HG03095 (cell line): ENCODE results near the gene TOX2.
A peak's percentile ranks its signal among the peaks of the same experiment; 100 is the strongest.

Experiments
- ATAC-seq: cut with Tn5 transposase; IDR thresholded peaks from one replicate; pipeline ENCODE4 v1.9.1; 2021; ENCODE audit warnings: moderate library complexity; ENCODE audit not compliant: unreplicated experiment

Gene TOX2

DNA sequence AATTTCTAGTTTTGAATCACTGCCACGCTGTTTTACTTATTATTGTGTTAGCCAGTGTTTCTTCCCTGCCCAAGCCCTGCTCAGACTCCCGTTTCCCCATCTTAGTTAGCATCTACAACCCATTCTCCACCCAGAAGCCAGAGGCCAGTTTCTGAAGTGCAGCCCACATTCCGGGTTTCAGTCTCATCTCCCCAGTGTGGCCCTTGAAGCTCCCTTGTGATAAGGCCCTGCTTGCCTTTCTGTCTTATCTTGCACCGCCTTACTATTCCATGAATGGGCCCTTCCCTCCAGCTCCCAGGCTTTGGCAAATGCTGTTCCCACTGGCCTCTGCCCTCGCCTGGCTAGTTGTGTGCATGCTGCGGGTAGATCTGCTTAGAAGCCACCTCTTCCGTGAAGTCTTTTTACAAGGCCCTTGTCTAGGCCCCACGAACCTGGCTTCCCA, 41.1 kb downstream of the TOX2 start:
- peak; percentile 5 for ATAC-seq

- no peak for ATAC-seq
Observed at GRCh38 chr20:43957392-43957791, 42.7 kb downstream of the TOX2 start.

DNA sequence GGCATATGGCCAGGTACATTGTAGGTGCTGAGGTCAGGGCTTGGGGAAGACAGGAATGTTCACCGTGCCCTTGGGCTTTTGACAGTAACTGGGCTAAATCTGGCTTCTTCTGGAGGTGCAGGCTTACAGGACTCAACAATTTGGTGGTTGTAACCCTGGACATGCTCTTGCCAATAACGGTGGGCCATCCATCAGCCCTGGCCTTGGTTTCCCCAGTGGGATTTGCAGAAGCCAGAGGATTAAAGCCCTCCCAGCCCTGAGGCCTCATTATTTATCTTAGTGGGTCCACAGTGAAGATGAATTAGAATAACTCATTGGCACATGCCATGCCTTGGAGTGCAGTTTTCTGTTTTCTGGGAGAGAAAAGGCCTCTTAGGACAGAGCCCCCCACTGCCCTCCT, 44.0 kb downstream of the TOX2 start:
- ATAC-seq: no peak

GRCh38 chr20:43959079-43959919, 44.6 kb downstream of the TOX2 start:
- no peak for ATAC-seq

DNA sequence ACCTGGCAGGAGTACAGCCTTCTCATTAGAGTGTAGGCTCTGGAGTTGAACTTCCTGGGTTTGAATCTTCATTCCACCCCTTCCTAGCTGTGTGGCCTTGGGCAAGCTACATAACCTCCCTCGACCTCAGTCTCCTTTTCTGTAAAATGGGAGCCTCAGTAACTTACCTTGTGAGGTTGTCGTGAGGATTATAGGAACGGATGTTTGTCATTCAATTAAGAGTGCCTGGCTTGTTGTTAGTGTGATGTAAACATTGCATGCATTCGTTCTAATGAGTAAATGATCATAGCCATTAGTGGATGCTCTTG, 45.2 kb downstream of the TOX2 start:
- no peak for ATAC-seq

- no peak for ATAC-seq
Observed at GRCh38 chr20:43960231-43960630, 45.6 kb downstream of the TOX2 start.

DNA sequence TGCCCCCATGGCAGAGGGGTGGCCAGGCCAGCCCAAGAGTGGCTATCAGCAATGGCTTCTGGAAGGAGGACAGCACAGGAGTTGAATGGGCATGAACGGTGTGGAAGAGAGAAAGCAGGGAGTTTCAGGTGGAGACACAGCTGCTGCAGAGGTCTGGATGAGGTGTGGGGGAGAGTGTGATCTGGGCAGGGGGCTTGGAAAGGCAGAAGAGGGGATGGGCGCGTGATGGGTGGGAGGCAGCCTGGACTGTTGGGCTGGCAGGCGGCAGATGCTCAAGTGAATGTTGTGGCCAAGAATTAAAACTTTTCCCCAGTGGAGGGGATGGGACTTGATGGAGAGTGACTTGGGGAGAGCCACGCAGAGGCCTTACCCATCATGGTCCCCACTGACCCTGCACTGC, 46.5 kb downstream of the TOX2 start:
- ATAC-seq: no peak

DNA sequence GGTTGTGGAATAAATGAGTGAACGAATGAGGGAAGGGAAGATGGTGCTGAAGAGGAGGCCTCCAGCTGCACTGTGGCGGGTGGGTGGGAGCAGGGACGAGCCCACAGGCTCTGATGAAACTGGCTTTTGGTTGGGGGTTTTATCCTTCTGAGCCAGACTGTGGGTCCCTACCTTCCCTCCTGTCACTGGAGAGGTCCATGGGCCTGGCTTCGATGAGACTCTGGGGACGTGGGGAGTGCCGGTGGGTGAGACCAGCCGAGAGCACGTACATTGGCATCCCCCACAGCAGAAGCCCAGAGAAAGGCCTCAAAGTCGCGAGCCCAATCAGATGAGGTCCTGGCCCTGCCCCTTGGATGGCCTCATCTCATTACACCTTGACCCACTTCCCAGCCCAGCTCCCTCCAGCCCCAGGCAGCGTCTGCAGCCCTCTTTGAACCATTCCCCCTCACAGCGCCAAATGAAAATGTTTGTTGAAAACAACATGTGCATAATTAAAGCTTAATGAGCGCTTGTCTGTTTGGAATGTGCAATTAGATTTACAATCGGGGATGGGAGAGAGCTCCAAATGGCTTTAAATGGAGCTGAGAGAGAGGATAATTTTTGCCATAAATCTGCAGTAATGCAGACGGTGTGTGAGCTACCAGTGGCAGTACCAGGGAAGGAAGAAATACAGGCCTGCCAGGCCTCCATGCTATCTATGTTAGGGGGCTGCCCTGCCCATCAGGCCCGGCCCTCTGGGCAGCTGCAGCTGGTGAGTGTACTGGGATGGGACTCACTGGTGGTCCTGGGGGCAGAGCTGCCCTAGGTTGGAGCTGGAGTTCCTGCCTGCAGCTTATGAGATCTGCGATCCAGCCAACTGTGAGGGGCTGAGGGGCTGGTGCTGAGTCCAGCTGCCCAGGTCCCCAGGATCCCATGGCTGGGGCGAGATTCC, 47.2 kb downstream of the TOX2 start:
- ATAC-seq: no peak

GRCh38 chr20:43962530-43962929, 47.9 kb downstream of the TOX2 start:
- no peak for ATAC-seq

DNA sequence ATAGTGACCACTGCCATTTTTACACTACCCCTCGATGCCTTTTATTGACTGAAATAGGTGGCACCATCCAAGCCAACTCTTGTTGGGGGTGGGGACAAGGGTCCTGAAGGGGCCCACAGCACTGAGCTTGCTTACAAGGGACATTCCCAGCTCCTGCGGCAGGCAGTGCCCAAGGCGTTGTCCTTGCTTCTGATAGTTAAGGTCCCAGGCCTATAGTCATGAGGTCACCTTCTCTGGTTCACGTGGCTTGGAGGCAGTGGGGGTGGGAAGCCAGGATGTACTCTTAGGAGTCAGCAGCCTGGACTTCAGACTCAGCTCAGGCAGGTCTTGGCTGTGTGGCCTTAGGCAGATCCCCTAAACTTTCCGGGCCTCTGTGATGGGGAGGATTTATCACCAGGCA, 48.6 kb downstream of the TOX2 start:
- no peak for ATAC-seq

DNA sequence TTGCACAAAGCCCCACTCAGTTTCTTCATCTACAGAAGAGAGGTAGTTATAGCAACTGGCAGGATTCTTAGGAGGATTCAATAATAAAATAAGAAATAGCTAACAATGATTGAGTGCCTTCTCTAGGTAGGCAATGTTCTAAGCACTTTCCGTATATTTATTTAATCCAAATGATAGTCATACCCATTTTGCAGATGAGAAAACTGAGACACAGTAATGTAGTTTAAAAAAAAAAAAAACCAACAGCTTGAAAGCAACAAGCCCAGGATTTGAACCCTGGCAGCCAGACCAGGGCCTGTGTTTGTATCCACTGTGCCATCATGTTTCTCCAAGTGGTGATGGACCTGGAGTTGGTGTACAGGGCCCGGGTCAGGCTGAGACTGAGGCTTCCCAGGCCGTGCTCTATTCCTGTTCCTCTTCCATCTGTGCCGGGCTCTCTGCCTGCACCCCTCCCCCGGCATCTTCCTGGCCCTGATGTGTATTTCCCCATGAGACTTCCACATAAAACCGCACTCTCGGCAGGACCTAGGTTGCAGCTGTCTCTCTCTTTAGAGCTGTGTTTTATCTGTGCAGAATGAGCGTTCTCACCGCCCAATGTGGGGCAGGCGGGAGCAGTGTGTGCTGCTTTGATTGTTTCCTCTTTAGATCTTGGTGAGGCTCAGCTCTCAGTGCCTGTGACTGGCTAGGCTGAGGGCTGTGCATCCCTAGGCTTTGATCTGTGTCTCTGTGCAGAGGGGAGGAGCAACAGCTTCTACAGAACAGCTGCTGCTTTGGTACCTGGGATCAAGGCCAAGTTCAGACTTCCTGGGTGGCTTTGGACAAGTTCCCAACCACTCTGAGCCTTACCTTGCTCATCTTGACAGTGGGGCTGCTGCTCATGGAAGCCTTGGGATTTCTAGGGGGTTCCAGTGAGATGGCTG, 49.5 kb downstream of the TOX2 start:
- peak; percentile 55 for ATAC-seq

GRCh38 chr20:43968341-43969000, 53.8 kb downstream of the TOX2 start:
- no peak for ATAC-seq

- ATAC-seq: no peak
Observed at GRCh38 chr20:43969028-43969447, 54.4 kb downstream of the TOX2 start.

DNA sequence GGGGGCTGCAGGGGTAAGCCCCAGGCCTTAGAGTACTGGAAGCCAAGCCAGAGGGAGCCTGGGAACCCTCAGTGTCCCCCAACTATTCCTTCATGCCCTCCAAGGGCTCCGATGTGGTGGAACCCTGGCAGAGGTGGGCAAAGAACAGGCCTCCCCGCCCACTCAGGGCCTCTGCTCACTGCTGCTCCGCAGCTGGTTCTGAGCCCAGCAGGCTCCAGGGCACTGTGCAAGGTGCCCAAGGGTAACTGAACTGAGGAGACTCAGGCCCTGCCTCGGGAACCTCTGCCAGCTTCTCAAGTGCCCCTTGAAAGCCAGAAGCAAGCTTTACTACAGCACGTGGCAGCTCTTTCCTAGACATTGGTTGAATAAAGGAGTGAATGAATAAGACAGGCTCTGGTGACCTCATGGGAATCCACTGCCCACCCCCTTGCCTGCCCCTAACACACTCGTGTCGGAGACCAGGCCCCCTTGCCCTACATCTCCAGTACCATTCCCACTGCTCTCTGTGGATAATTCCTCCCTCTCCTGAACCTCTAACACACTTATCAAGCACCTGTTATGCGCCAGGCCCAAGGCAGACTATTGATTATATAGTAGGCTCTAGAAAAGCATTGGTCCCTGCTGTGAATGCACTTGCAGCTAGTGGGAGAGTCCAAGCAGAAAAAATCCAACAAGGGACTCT, 55.0 kb downstream of the TOX2 start:
- no peak for ATAC-seq

- no peak for ATAC-seq
Observed at GRCh38 chr20:43971267-43971666, 56.6 kb downstream of the TOX2 start.

DNA sequence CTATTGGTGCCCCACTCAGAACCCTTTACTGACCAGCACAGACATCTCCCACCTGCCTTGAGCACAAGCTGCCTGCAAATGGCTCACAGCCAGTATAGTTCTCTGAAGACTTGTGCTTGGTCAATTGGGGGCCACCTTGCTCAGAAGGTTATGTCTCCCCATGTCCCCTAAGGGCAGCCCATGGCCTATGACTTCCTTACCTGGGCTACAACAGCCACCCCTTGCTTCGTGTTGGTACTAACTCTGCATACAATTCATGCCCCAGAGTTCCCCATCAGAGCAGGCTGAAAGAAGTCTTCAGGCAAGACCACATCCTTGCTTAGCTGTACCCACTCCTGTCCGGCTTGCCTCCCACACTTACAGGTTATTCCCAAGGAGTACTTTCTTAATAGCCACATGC, 57.4 kb downstream of the TOX2 start:
- ATAC-seq: no peak

- ATAC-seq: no peak
Observed at GRCh38 chr20:43972692-43973091, 58.0 kb downstream of the TOX2 start.

DNA sequence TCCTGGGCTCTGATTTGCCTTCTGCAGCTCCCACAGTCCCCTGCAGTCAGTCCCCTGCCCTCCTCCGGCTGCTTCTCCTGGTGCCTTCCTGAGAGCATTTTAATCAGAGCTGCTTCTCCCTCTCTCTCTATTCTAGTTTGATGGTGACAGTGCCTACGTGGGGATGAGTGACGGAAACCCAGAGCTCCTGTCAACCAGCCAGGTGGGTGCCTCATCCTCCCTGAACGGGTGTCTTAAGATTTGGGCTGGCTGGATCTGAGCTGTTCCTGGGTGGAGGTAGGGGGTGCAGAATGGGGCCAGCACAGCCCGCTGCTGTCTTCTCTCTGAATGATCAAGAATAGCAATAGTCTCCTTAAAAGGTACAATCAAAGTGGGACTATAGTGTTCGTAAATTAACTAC, 58.6 kb downstream of the TOX2 start:
- no peak for ATAC-seq

- no peak for ATAC-seq
Observed at GRCh38 chr20:43973671-43974450, 59.2 kb downstream of the TOX2 start.
